Prostate gland (tissue), 2 donors: Measurements from ENCODE around the gene BRCA1.

Experiments
- CTCF ChIP-seq, 4 experiments: fragments of 200-600 bp in 2 of 4; fragments of 450-650 bp in 2 of 4; sonication (generic) in 2 of 4; IDR thresholded peaks; 1 replicate in 3 of 4; 2 replicates in 1 of 4; pipeline ENCODE4 v1.5.1; 2016 to 2019; ENCODE audit warnings: antibody characterized with exemption in 4 of 4, mild to moderate bottlenecking in 2 of 4, moderate library complexity in 2 of 4
- POLR2A ChIP-seq: fragments of 450-650 bp; IDR thresholded peaks from one replicate; pipeline ENCODE4 v1.6.1; 2016; ENCODE audit warnings: antibody characterized with exemption, mild to moderate bottlenecking

- TF ChIP-seq CTCF (IDR thresholded peaks at IDR 0.05) (no peak), POLR2A (no peak)
Measured at GRCh38 chr17:43030137-43030767, 94.9 kb downstream of the BRCA1 start.
